ENCODE results near the gene LBHD1. TPM values are rescaled to one million over a fixed set of nuclear protein-coding genes. Genes with fewer than 3 reads are reported as not detected.

LBHD1 gene
- total and polyA plus RNA-seq, 2 of the 13 experiments (the other 11 are each of a cell fraction or from before 2014, with no cell fraction given) = 3.2 to 3.7 TPM

GRCh38 chr11:62665599-62666258 is 6.3 kb downstream of the LBHD1 start (continued):
- no peak for TF ChIP-seq ZNF142 (CRISPR knock-in tag; IDR thresholded peaks at IDR 0.05)
- TF ChIP-seq ELK4 (CRISPR knock-in tag; IDR thresholded peaks at IDR 0.05; ENCODE audit: borderline replicate concordance) = no peak
- 0 out of 2 replicates have a peak, but pooled peaks have one; percentile 13 for TF ChIP-seq ZNF589 (CRISPR knock-in tag; conservative IDR thresholded peaks at IDR 0.05)
- no peak for TF ChIP-seq MAF1 (CRISPR knock-in tag; IDR thresholded peaks at IDR 0.05; ENCODE audit: borderline replicate concordance)
- TF ChIP-seq KAT8 (CRISPR knock-in tag; IDR thresholded peaks at IDR 0.05) = no peak
- TF ChIP-seq MTF2 (CRISPR knock-in tag; IDR thresholded peaks at IDR 0.05; ENCODE audit: borderline replicate concordance) = 0 out of 2 replicates have a peak, but pooled peaks have one; percentile 30
- TF ChIP-seq SOX6 (IDR thresholded peaks at IDR 0.05) = no peak
- no peak for TF ChIP-seq SOX6 (CRISPR knock-in tag; IDR thresholded peaks at IDR 0.05)
- no peak for TF ChIP-seq FOXP1 (IDR thresholded peaks at IDR 0.05)
- no peak for TF ChIP-seq FOXP1 (CRISPR knock-in tag; IDR thresholded peaks at IDR 0.05)
- TF ChIP-seq JUN (CRISPR knock-in tag; IDR thresholded peaks at IDR 0.05) = no peak
- no peak for TF ChIP-seq ZNF451 (CRISPR knock-in tag; IDR thresholded peaks at IDR 0.05)
- peak; percentile 35; the same call in 1 of the 2 replicates for TF ChIP-seq MEIS1 (CRISPR knock-in tag; IDR thresholded peaks at IDR 0.05; ENCODE audit: borderline replicate concordance)
- TF ChIP-seq MAFK (conservative IDR thresholded peaks at IDR 0.05 in 1 of 2, IDR thresholded peaks at IDR 0.05 in 1 of 2; ENCODE audit: low read length in 2 of 2) = no peak
- no peak for TF ChIP-seq YEATS2 (CRISPR knock-in tag; IDR thresholded peaks at IDR 0.05; ENCODE audit: borderline replicate concordance)
- TF ChIP-seq ZNF556 (CRISPR knock-in tag; IDR thresholded peaks at IDR 0.05; ENCODE audit: borderline replicate concordance) = peak; percentile 47
- TF ChIP-seq ZFP82 (CRISPR knock-in tag; IDR thresholded peaks at IDR 0.05; ENCODE audit: borderline replicate concordance) = no peak
- no peak for TF ChIP-seq PRDM4 (CRISPR knock-in tag; IDR thresholded peaks at IDR 0.05; ENCODE audit: borderline replicate concordance)
- TF ChIP-seq GLI4 (CRISPR knock-in tag; IDR thresholded peaks at IDR 0.05; ENCODE audit: borderline replicate concordance) = no peak
- TF ChIP-seq RBM22 (optimal IDR thresholded peaks at IDR 0.05; ENCODE audit: low read length) = no peak
- TF ChIP-seq AGO2 (optimal IDR thresholded peaks at IDR 0.05; ENCODE audit: low read depth, low read length) = no peak
- TF ChIP-seq HDAC6 (IDR thresholded peaks at IDR 0.05; ENCODE audit: low read depth, low read length) = no peak

All from HepG2 (cell line).